Panc1 (cell line): ENCODE results near the gene CSF1. TPM values are rescaled to one million over a fixed set of nuclear protein-coding genes. Genes with fewer than 3 reads are reported as not detected.

ENCODE experiments used
- ATAC-seq: fragments of 200-7000 bp; cut with Tn5 transposase; 2 replicates; pipeline ENCODE4 v1.9.1; 2020; ENCODE audit warnings: mild to moderate bottlenecking, moderate library complexity
- BruUV-seq: library from RNA; stranded (reverse); fragments of 400-500 nt; replicated peaks from 2 replicates; lab custom pipeline; 2021; lab: Mats Ljungman, UMichigan
- CTCF ChIA-PET: fragments of 300-600 bp; sonication (Branson Sonifier 250); formaldehyde crosslinking; loops from one replicate; lab custom pipeline; 2022; ENCODE audit warnings: antibody characterized with exemption; lab: Charles Lee
- POLR2A ChIA-PET: fragments of 300-600 bp; sonication (Branson Sonifier 250); formaldehyde crosslinking; loops from one replicate; lab custom pipeline; 2022; ENCODE audit warnings: antibody characterized with exemption; lab: Charles Lee
- DNase-seq: peaks from one replicate; pipeline ENCODE4 v3.0.0-alpha.2; 2010; ENCODE audit warnings: low read depth, low spot score
- H3K27ac ChIP-seq: 2 replicates; pipeline ENCODE4 v1.5.1; 2011; ENCODE audit warnings: mild to moderate bottlenecking, low read length, inconsistent platforms
- H3K27me3 ChIP-seq: fragments of 200-500 bp; sonication (Bioruptor generic); 2 replicates; pipeline ENCODE4 v1.6.0; 2014; ENCODE audit warnings: low read length, inconsistent platforms; ENCODE audit not compliant: control insufficient read depth, insufficient read depth
- H3K36me3 ChIP-seq: fragments of 200-500 bp; sonication (Bioruptor generic); 2 replicates; pipeline ENCODE4 v1.5.1; 2014; ENCODE audit warnings: inconsistent platforms, mild to moderate bottlenecking, low read length, moderate library complexity; ENCODE audit not compliant: control insufficient read depth, insufficient read depth
- H3K4me1 ChIP-seq: 2 replicates; pipeline ENCODE4 v1.5.1; 2011; ENCODE audit warnings: inconsistent platforms, mild to moderate bottlenecking, low read length, moderate library complexity; ENCODE audit not compliant: control insufficient read depth, insufficient read depth
- H3K4me3 ChIP-seq, 2 experiments: 2 replicates each; pipeline ENCODE4 v1.5.1; 2011 to 2012; ENCODE audit warnings: low read depth in 2 of 2, low read length in 2 of 2, mild to moderate bottlenecking in 2 of 2, inconsistent platforms in 1 of 2, moderate library complexity in 1 of 2
- H3K9me3 ChIP-seq: fragments of 200-500 bp; sonication (Bioruptor generic); 2 replicates; pipeline ENCODE4 v1.5.1; 2014; ENCODE audit warnings: low read depth, mild to moderate bottlenecking, inconsistent platforms, low read length, moderate library complexity; ENCODE audit not compliant: control insufficient read depth, insufficient read depth
- POLR2AphosphoS5 ChIP-seq: IDR thresholded peaks from 2 replicates; pipeline ENCODE4 v1.6.1; 2012; ENCODE audit warnings: mild to moderate bottlenecking, low read depth, low read length, moderate library complexity
- SIN3A ChIP-seq: IDR thresholded peaks from 2 replicates; pipeline ENCODE4 v1.6.1; 2012; ENCODE audit warnings: low read depth, mild to moderate bottlenecking, low read length, moderate library complexity, borderline replicate concordance; ENCODE audit not compliant: insufficient read depth
- TCF7L2 ChIP-seq: IDR thresholded peaks from 2 replicates; pipeline ENCODE4 v1.6.1; 2011; ENCODE audit warnings: mild to moderate bottlenecking, low read depth, low read length, inconsistent platforms
- in situ Hi-C: cut with HindIII; loops from 2 replicates; pipeline ENCODE4 v1.10.0; 2016; ENCODE audit warnings: low sequenced_read_pairs, low pct_unique_long_range_greater_than_20kb
- intact Hi-C: fragments of 100-400 bp; cut with micrococcal nuclease; formaldehyde crosslinking; loops from one replicate; pipeline ENCODE4 v1.10.0; 2022; ENCODE audit not compliant: unreplicated experiment
- total RNA-seq: library from RNA; stranded (reverse); gene quantifications from one replicate; pipeline ENCODE4 v1.2.1, GENCODE V29; 2021; ENCODE audit not compliant: unreplicated experiment
- TF ChIP-seq, protein P1 (sequence below): fragments of 450-650 bp; IDR thresholded peaks from 2 replicates; pipeline ENCODE4 v1.5.1; 2017; ENCODE audit warnings: mild to moderate bottlenecking
- TF ChIP-seq, protein P2 (sequence below), 2 experiments: IDR thresholded peaks; 2 replicates each; pipeline ENCODE4 v1.6.1; 2011 to 2012; ENCODE audit warnings: low read depth in 2 of 2, control low read depth in 1 of 2, low read length in 1 of 2, mild to moderate bottlenecking in 1 of 2, moderate library complexity in 1 of 2; ENCODE audit not compliant: insufficient read depth in 1 of 2

The CSF1 gene
- total RNA-seq, 1 experiment from 2014 or later = 217 TPM

DNA sequence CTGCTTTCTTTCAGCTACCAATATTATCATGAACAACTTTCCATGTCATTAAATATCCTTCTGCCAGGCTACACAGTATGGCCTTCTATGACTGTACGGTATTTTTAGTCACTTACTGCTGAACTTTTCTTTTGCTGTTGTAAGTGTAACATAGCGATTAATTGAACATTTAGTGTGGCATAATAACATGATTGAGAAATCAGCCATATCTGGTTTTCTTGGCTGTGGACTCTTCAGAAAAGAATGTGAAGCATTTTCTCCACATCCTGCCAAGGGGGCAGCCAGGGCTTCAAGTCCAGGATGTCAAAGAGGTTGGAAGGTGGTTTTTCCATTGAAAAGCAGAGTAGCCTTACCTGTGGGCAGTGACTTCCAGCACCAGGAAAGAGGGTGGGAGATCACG, 65.1 kb downstream of the CSF1 start:
- in situ Hi-C loops (no loop called here), intact Hi-C loops (no loop called here)
- no peak for TF ChIP-seq POLR2AphosphoS5
- TF ChIP-seq, protein P1, sequence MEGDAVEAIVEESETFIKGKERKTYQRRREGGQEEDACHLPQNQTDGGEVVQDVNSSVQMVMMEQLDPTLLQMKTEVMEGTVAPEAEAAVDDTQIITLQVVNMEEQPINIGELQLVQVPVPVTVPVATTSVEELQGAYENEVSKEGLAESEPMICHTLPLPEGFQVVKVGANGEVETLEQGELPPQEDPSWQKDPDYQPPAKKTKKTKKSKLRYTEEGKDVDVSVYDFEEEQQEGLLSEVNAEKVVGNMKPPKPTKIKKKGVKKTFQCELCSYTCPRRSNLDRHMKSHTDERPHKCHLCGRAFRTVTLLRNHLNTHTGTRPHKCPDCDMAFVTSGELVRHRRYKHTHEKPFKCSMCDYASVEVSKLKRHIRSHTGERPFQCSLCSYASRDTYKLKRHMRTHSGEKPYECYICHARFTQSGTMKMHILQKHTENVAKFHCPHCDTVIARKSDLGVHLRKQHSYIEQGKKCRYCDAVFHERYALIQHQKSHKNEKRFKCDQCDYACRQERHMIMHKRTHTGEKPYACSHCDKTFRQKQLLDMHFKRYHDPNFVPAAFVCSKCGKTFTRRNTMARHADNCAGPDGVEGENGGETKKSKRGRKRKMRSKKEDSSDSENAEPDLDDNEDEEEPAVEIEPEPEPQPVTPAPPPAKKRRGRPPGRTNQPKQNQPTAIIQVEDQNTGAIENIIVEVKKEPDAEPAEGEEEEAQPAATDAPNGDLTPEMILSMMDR = no peak
- TF ChIP-seq TCF7L2 = no peak
- TF ChIP-seq, protein P2, sequence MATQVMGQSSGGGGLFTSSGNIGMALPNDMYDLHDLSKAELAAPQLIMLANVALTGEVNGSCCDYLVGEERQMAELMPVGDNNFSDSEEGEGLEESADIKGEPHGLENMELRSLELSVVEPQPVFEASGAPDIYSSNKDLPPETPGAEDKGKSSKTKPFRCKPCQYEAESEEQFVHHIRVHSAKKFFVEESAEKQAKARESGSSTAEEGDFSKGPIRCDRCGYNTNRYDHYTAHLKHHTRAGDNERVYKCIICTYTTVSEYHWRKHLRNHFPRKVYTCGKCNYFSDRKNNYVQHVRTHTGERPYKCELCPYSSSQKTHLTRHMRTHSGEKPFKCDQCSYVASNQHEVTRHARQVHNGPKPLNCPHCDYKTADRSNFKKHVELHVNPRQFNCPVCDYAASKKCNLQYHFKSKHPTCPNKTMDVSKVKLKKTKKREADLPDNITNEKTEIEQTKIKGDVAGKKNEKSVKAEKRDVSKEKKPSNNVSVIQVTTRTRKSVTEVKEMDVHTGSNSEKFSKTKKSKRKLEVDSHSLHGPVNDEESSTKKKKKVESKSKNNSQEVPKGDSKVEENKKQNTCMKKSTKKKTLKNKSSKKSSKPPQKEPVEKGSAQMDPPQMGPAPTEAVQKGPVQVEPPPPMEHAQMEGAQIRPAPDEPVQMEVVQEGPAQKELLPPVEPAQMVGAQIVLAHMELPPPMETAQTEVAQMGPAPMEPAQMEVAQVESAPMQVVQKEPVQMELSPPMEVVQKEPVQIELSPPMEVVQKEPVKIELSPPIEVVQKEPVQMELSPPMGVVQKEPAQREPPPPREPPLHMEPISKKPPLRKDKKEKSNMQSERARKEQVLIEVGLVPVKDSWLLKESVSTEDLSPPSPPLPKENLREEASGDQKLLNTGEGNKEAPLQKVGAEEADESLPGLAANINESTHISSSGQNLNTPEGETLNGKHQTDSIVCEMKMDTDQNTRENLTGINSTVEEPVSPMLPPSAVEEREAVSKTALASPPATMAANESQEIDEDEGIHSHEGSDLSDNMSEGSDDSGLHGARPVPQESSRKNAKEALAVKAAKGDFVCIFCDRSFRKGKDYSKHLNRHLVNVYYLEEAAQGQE (IDR thresholded peaks at IDR 0.05; ENCODE audit: insufficient read depth in 1 of 2, low read depth in 2 of 2, low read length in 1 of 2) = no peak
- TF ChIP-seq SIN3A = no peak
- Histone ChIP-seq H3K4me3 (no peak overlapping the region), H3K27me3 (no peaks in the 10 kb centered on the region), H3K9me3 (no peaks in the 10 kb centered on the region), H3K27ac (peak overlapping the region; percentile 95), H3K36me3 (no peaks in the 10 kb centered on the region), H3K4me1 (peaks cover 25% of the 10 kb centered on the region)
- BruUV-seq = no TSS peak
- DNase-seq = no peak
- ChIA-PET CTCF (no interaction called here), POLR2A (no interaction called here)
- ATAC-seq = no peak

GRCh38 chr1:109976762-109977161, 66.1 kb downstream of the CSF1 start:
- ChIA-PET POLR2A (no interaction called here), CTCF (no interaction called here)
- ATAC-seq (no peak), DNase-seq (no peak)
- no peaks in the 10 kb centered on the region for H3K9me3 ChIP-seq
- H3K4me1 ChIP-seq = peaks cover 32% of the 10 kb centered on the region
- TF ChIP-seq, protein P2 (IDR thresholded peaks at IDR 0.05; ENCODE audit: insufficient read depth in 1 of 2, low read depth in 2 of 2, low read length in 1 of 2) = no peak
- no peak for TF ChIP-seq SIN3A
- TF ChIP-seq TCF7L2 = no peak
- no peak for TF ChIP-seq POLR2AphosphoS5
- TF ChIP-seq, protein P1 = no peak
- H3K27ac ChIP-seq = peak overlapping the region; percentile 95
- H3K4me3 ChIP-seq = no peak overlapping the region
- H3K36me3 ChIP-seq = no peaks in the 10 kb centered on the region
- in situ Hi-C loops (no loop called here), intact Hi-C loops (no loop called here)
- BruUV-seq = no TSS peak
- no peaks in the 10 kb centered on the region for H3K27me3 ChIP-seq
